Measurements from ENCODE around the gene CLIC5. TPM values are rescaled to one million over a fixed set of nuclear protein-coding genes. Genes with fewer than 3 reads are reported as not detected.

CLIC5 gene
- polyA plus RNA-seq, 3 donors, result 0.78 to 12.7 (median 11.0) TPM

DNA sequence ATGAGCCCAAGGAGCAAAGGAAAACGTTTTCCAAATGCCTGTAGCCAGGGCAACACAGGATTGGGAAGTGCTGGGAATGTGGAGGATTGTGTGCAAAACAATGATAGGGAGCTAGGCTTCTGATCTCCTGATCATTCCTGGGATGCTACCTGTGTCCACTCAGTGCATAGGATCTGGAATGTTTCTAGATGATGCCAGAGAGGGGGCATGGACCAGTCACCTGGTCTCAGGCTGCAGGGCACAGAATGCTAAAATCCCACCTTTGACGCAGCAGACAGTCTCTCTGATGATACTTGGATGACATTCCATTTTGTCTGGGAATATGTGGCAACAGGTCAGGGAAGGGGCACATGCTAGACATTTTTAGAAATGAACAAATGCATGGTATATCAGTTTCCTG lies 128.9 kb downstream of the CLIC5 start:
- WGBS, 3 donors, result 59 to 65% (median 59%) methylated on average over 2 of the region's 2 CpGs

DNA sequence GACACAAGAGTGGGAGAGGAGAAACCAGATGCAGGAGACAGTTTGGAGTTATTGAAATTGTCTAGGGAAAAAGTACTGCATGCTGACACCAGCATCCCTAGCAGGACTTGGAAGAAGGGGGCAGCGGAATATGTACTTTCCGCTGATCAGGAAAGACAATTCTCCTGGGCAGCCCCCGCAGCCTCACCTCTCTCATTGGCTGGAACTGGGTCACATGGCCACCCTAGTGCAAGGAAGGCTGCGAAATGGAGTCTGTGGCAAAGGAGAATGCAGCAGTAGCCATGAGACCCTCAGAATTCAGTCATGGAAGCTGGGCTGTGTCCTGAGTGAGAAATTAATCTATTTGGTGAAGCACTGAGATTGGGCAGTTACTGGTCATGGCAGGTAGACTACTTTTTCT lies 131.3 kb downstream of the CLIC5 start:
- H3K27ac ChIP-seq (ENCODE audit: low read depth, low read length), result no peak overlapping the region
- WGBS, 3 donors, result 72 to 98% (median 74%) methylated on average over 4 of the region's 4 CpGs

More for the DNA sequence above, 128.9 kb downstream of the CLIC5 start:
- H3K27ac ChIP-seq (ENCODE audit: low read depth, low read length), result no peak overlapping the region

DNA sequence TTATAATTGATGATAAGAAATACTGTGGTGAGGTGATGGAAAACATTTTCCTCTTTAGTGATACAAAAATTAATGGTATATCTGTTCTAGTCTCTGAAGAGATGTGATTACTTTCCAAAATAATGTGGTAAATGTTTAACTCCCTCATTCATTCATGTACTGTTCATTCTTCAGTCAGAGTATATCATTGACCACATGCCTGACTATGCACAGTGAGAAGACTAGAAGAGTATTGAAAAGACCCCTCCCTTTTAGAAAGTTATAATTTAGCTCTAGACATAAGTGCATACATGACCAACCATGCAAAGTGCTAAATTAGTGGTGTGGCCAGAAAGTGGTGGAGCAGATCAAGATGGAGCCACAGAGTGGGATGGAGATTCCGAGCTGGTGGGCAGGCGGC lies 133.0 kb downstream of the CLIC5 start:
- no peak overlapping the region for H3K27ac ChIP-seq (ENCODE audit: low read depth, low read length)
- WGBS, 3 donors, result 99 to 100% (median 100%) methylated on average over 2 of the region's 2 CpGs

DNA sequence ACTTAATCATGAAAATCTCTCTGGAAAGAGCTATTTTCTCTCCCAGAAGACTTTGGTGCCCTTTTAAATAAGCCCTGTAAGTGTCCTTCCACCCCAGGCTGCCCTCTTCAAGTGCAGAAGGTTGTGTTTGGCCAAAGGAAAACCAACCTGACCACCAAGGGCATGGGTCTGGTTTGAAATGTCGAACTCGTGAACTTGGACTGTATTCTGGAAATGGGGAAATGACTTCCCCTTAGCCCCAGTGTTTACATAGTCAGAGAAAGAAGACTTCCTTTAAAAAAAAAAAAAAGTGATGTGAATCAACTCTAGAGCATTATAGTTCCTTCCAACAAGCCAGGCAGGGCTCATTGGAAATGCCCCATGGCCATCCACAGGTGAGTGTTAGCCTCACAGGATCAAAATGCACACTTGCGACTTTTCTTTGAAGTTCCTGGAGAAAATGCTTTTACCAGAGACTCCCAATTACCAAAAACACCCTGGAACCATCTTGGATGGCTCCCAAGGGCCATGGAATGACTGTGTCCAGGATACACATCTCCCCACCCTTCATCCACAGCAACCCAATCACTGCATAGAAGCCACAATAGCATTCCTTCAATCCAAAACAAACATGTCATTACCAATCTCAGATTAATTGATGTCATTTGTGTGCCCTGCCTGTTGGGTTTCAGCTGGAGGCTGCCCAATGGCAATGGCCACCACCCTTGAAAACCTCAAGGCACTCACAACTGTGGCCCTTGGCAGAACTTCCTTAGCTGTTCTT lies 133.8 kb downstream of the CLIC5 start:
- WGBS, 3 donors, result 65 to 90% (median 67%) methylated on average over 3 of the region's 3 CpGs
- H3K27ac ChIP-seq (ENCODE audit: low read depth, low read length), result no peak overlapping the region

DNA sequence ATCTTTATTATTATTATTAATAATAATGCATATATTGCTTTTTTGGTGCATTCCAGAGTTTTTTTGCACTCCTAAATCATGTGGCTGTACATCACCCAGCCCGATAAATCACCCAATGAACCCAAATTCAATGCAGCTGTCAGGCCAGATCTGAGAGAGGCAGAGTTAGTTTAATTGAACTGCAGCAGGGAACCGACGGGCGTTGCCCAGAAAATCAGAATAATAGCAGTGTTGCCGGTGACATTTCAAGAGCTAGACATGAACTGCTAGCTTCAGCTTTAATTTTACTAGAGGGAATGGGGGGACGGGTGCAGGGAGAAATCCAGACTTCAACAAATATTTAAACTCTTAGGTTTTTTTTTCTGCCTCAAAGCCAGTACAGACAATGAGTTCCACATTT lies 135.0 kb downstream of the CLIC5 start:
- no peak overlapping the region for H3K27ac ChIP-seq (ENCODE audit: low read depth, low read length)
- 51 to 80% (median 70%) methylated on average over 6 of the region's 6 CpGs for WGBS, 3 donors

DNA sequence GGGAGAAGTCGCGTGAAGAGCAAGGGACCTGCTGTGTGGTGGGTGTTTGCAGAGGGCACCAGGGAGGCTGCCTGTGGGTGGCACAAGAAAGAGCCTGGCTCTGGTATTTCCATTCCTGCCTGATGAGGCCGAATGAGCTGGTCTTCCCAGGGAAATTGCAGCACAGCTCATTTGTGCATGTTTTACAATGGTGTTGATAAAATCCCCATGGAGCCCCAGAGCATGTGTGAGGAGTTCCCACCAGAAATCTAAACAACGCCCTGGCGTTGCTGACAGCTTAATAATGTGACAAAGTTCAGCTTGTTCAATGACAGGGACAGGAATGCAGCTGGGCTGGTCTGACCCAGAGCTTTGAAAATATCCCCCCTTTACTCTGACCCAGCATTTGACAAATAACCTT lies 135.5 kb downstream of the CLIC5 start:
- 46 to 70% (median 70%) methylated on average over 5 of the region's 5 CpGs for whole genome bisulfite sequencing, 3 donors
- H3K27ac ChIP-seq (ENCODE audit: low read depth, low read length), result no peak overlapping the region

DNA sequence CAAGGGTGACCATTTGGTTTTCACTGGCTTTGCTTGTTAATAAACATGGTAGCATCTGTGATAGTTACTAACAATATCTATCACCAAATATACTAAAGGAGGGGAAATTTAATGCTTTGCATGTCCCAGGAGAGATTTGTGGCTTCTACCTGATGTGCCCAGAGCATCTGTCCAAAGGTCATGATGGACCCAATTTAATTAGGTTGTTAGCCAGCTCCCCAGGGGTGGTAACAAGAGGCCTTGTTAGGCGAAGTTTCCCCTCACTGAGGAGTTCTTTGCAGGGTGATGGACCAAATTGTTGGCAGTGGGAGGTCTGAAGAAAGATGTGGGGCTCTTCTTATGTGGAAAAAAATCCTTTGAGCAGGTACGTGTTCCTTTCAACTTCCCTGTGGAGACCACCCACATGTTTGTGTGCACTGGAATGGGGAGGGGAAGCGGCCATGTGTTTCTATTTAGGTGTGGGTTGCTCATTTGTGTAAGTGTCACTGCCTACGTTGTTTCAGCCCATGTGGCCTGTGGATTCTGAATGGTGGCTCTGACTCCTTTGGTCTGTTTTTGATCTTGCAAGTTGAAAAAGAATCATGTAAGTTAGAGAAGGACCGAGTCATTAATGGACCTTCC lies 137.6 kb downstream of the CLIC5 start:
- H3K27ac ChIP-seq (ENCODE audit: low read depth, low read length), result no peak overlapping the region
- 86 to 94% (median 91%) methylated on average over 5 of the region's 5 CpGs for WGBS, 3 donors

DNA sequence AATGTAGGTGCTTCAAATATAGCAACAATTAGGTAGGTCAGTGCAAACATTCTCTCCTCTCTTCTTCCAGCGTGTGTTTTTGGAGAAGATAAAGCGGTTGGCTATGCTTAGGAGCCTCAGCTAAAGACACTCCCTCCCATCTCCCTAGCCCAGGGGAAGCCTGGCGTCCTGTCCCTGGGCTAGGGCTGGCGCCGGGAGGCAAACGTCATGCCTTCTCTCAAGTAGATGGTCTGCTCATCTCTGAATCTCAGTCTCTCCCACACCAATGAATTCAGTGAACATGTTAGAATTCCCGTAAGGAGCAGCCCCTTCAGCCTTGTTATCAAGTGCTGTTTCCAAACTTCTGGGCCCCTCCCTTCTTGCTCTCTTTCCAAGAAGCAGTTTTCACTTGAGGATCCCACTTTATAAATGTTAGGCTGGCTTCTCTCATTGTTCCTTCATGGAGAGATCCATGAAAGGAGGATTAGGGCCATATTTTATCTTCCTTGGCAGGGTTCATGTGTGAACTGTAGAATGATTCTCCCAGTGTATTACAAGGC lies 142.8 kb downstream of the CLIC5 start:
- H3K27ac ChIP-seq (ENCODE audit: low read depth, low read length), result no peak overlapping the region
- WGBS, 3 donors, result 60 to 74% (median 70%) methylated on average over 7 of the region's 7 CpGs

DNA sequence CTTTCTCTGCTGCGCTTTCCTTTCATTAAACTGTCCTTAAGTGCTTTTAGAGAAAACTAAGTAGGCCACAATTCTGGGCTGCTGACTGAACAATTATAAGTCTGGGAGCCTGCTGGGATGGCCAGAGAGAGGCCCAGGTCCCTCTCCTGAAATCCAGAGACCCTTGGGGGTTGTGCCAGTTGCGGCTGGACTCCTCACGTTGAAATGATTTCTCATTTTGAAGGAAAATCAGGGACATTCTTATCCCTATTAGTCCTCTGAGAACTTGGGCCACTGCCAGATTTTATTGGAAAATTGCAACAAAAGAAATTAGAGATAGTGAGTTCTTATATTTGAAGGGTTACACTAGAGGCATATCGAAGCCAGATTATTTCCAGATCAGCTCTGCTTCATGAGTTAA lies 145.1 kb downstream of the CLIC5 start:
- no peak overlapping the region for H3K27ac ChIP-seq (ENCODE audit: low read depth, low read length)
- WGBS, 3 donors, result 62 to 72% (median 63%) methylated on average over 4 of the region's 4 CpGs

DNA sequence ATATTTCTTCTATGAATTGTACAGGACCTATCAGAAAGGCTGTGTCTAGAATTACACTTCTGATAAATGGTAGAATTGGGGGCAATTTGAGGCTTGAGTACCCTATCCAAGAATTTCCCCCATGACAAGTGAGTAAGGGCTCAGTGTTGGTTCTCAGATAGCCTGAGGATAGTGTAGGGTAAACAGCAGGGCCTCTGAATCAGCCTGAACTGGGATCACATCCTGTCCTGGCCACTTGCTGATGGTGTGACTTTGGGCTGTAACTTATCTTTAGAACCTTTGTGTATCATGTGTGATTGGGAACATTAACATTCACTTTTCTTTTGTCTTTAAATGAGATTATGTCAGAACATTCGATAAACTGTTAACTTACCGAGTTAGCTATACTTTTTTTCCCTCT lies 151.0 kb downstream of the CLIC5 start:
- no peak overlapping the region for H3K27ac ChIP-seq (ENCODE audit: low read depth, low read length)
- WGBS, 3 donors, result 79 to 97% (median 93%) methylated on average over 2 of the region's 2 CpGs

DNA sequence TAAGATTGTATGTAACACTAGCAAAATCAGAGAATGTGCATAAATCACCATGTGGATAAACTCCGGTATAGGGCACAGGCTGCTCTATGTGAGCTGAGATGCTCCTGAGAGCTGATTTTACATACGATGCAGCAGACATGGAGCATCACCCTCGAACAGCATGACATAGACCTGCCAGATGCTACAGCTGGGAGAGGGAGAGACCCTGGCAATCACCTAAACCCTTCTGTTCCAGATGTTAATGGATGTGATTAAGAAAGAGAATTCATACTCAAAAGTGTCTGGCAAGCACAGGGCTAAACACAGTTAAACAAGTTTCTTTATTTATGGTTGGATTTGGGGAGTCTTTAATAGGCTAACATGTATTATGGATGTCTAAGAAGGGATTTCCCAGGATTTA lies 157.0 kb downstream of the CLIC5 start:
- 67 to 86% (median 70%) methylated on average over 3 of the region's 3 CpGs for WGBS, 3 donors
- no peak overlapping the region for H3K27ac ChIP-seq (ENCODE audit: low read depth, low read length)

DNA sequence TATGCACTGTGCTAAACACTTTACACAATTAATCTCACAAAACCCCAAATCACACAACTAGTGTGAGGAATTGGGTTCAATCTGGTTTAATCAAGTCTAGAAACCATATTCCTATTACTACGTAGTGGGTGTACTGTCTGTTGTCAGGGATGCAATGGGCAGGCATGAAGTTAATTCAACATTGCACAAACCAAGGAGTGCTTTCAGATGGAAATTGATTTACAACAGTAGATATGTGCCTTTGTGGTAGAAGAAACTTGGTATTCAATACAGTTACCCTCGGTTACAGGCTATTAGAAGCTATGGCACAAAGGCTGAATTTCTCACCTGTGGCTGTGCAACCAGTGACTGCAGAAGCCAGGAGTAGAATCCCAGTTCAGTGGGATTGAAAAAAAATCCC lies 157.8 kb downstream of the CLIC5 start:
- 76 to 93% (median 91%) methylated on average over 2 of the region's 2 CpGs for WGBS, 3 donors
- no peak overlapping the region for H3K27ac ChIP-seq (ENCODE audit: low read depth, low read length)

DNA sequence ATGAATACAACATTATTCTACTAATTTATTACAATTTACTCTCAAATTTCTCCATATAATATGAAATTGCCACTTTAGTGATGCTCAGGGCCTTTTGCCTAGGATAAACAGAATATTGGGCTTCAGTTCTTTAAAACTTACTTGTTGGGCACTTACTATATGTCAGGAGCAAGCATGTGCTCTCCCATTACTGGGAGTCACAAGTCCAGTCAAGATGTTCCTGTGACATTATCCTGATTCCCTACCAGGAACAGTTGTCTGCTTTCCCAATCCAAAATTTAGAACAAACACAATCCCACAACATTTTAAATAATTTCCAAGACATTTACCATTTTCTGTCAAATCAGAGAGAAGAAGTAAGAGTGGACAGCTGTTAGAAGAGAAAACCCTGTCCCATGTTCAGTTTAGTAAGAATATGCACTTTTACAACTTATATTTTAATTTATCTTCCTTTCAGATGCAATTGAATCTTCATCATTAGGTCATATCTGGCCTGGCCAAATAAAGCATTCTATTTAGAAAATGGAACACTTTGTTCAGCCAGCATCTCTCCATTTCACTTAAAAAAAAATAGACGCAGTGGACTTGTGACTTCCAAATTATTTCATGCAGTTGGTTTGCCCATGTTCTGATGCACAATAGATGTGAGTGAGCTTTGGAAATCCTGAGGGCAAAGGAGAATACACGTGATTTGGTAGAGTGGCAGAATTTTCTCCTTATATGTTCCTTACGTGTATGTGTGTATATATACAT lies 159.8 kb downstream of the CLIC5 start:
- WGBS, 3 donors, result 70 to 81% (median 77%) methylated on average over 3 of the region's 3 CpGs
- no peak overlapping the region for H3K27ac ChIP-seq (ENCODE audit: low read depth, low read length)

DNA sequence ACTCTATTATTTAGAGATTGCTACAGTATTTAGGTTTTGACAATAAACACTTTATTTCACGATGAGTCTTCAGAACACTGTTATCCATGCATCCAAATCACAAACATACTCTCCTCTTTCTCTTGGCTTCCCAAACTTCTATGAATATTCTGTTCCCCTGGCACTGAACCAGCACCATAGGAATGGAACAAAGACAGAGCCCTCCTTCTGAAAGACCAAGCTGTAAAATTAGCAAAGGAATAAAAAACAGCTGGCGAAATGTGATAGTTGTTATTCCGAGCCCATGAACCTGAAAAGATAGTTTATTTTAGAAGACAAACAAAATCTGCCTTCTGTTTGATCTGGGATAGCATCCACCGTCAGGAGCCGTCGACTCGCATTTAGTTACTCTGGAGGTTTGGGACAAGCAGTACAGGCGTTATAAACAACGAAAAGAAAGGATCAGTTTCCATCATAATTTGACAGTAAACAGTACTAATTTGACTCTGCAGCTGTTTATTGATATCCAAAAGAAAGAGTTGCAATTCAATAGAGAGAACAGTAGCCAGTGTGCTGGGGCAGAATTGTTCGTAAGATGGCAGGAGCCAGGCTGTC lies 161.4 kb downstream of the CLIC5 start:
- no peak overlapping the region for H3K27ac ChIP-seq (ENCODE audit: low read depth, low read length)
- WGBS, 3 donors, result 59 to 81% (median 77%) methylated on average over 10 of the region's 10 CpGs

DNA sequence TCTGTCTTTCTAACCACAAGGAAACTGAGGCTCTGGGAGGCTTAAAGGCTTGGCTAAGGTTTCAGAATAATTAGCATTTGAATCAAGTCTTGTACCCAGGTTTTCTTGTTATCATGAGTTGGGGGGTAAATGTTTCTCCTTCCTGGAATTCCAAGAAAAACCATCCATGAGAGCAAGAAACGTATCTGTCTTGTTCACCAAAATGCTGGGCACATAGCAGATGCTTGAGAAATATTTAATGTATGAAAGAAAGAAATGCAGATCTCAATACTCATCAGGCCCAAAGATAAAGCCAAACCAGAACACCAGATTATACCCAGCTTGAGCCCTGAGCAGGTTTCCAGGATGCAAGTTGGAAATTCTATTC lies 164.6 kb downstream of the CLIC5 start:
- H3K27ac ChIP-seq (ENCODE audit: low read depth, low read length), result no peak overlapping the region
- 60 to 85% (median 81%) methylated on average over 1 of the region's 1 CpG for WGBS, 3 donors

DNA sequence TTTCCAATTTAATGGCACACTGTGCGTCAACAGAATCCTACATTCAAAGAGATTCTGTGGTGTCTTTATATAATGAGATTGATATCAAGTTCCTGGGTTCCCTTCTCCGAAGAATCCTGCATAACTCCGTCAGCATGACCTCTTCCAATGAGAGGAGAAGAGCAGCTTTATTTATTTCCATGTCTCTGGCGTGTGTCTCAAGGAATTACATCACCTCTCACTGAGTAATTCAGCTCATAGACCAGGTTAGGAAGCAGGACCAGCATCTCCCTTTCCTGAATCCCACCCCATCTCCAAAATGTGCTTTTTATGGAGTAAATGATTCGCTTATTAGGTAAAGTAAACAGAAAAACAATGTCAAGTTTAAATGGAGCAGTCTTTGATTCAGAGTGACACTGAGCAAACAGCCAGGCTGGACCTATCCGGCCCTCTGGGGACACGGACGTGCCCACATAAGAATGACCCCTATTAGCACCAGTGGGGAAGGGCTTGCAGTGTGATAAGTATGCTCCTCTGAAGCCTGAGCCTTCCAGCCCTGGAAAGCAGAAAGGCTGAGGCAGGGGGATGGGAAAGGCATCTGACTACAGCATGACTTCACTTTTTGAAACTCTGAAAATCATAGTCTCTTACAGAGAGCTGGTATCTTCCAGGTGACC lies 165.2 kb downstream of the CLIC5 start:
- 31 to 81% (median 68%) methylated on average over 8 of the region's 8 CpGs for WGBS, 3 donors

DNA sequence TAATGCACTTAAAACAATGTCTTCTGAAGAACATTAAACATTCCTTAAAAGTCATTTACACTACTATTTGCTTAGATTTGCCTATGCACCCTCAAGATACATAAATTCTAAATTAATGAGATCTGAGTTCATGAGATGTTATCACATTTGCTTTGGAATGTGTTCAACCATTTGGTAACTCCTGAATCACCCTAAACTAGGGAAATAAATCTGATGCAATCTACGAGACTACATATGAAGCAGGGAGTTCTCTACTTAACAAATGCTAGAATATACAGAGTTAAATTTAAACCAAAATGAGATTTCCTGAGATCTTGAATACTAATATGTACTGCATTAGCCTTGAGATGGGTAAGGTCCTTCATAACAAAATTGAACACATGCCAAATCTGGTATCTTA lies 170.1 kb downstream of the CLIC5 start:
- WGBS, 3 donors, result 44 to 85% (median 50%) methylated on average over 1 of the region's 1 CpG
- H3K27ac ChIP-seq (ENCODE audit: low read depth, low read length), result no peak overlapping the region

More for the DNA sequence above, 165.2 kb downstream of the CLIC5 start:
- no peak overlapping the region for H3K27ac ChIP-seq (ENCODE audit: low read depth, low read length)

DNA sequence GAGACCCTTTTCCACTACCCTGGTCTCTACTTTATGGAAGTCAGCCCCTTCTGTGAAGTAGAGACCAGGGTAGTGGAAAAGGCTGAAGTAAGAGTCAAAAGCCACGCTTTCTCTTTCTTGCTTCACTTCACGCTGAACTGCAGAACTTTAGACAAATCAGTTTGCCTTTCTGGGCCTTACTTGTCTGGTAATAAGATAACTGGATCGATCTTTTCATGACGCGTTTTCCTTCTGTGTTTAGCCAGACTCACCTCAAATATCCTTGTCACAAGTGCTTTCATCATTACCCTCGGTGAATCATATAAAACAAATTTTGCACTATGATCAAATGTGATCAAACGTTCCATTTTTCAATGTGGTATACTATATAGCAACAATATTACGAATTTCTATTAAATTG lies 170.7 kb downstream of the CLIC5 start:
- H3K27ac ChIP-seq (ENCODE audit: low read depth, low read length), result no peak overlapping the region
- WGBS, 3 donors, result 83 to 92% (median 86%) methylated on average over 8 of the region's 8 CpGs

All from adipose tissue (tissue), 3 donors.